ENCODE measurements around the gene CRELD2.
A peak's percentile ranks its signal among the peaks of the same experiment; 100 is the strongest.

Gene CRELD2

GRCh38 chr22:49962751-49963646 is 44.6 kb downstream of the CRELD2 start (continued):
- TF ChIP-seq, protein P1, sequence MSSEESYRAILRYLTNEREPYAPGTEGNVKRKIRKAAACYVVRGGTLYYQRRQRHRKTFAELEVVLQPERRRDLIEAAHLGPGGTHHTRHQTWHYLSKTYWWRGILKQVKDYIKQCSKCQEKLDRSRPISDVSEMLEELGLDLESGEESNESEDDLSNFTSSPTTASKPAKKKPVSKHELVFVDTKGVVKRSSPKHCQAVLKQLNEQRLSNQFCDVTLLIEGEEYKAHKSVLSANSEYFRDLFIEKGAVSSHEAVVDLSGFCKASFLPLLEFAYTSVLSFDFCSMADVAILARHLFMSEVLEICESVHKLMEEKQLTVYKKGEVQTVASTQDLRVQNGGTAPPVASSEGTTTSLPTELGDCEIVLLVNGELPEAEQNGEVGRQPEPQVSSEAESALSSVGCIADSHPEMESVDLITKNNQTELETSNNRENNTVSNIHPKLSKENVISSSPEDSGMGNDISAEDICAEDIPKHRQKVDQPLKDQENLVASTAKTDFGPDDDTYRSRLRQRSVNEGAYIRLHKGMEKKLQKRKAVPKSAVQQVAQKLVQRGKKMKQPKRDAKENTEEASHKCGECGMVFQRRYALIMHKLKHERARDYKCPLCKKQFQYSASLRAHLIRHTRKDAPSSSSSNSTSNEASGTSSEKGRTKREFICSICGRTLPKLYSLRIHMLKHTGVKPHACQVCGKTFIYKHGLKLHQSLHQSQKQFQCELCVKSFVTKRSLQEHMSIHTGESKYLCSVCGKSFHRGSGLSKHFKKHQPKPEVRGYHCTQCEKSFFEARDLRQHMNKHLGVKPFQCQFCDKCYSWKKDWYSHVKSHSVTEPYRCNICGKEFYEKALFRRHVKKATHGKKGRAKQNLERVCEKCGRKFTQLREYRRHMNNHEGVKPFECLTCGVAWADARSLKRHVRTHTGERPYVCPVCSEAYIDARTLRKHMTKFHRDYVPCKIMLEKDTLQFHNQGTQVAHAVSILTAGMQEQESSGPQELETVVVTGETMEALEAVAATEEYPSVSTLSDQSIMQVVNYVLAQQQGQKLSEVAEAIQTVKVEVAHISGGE (tag by site-specific recombination; conservative IDR thresholded peaks at IDR 0.05; ENCODE audit: low read depth): no peak
- no peak for TF ChIP-seq SETDB1 (IDR thresholded peaks at IDR 0.05; ENCODE audit: insufficient read length, low read length)
- no peak for TF ChIP-seq YY2 (tag by site-specific recombination; IDR thresholded peaks at IDR 0.05)
- TF ChIP-seq MYNN (tag by site-specific recombination; IDR thresholded peaks at IDR 0.05; ENCODE audit: borderline replicate concordance): no peak
- TF ChIP-seq ZNF324 (tag by site-specific recombination; IDR thresholded peaks at IDR 0.05): 0 out of 2 replicates have a peak, but pooled peaks have one; percentile 7
- TF ChIP-seq SCRT2 (tag by site-specific recombination; IDR thresholded peaks at IDR 0.05): no peak
- no peak for TF ChIP-seq SALL2 (tag by site-specific recombination; IDR thresholded peaks at IDR 0.05; ENCODE audit: borderline replicate concordance)
- no peak; the same call in 1 of the 2 replicates for TF ChIP-seq ZFP69B (tag by site-specific recombination; IDR thresholded peaks at IDR 0.05)
- 0 out of 2 replicates have a peak, but pooled peaks have one; percentile 1 for TF ChIP-seq KLF7 (tag by site-specific recombination; IDR thresholded peaks at IDR 0.05; ENCODE audit: borderline replicate concordance)
- TF ChIP-seq ZNF777 (tag by site-specific recombination; IDR thresholded peaks at IDR 0.05; ENCODE audit: borderline replicate concordance): no peak
- peak; percentile 67; the same call in 1 of the 2 replicates for TF ChIP-seq ZNF2 (tag by site-specific recombination; IDR thresholded peaks at IDR 0.05)
- no peak for TF ChIP-seq ZSCAN5A (tag by site-specific recombination; IDR thresholded peaks at IDR 0.05)
- peak; percentile 91 for TF ChIP-seq GLIS2 (tag by site-specific recombination; IDR thresholded peaks at IDR 0.05)
- TF ChIP-seq KLF17 (tag by site-specific recombination; IDR thresholded peaks at IDR 0.05): 0 out of 2 replicates have a peak, but pooled peaks have one; percentile 12
- TF ChIP-seq ZIC2 (tag by site-specific recombination; IDR thresholded peaks at IDR 0.05): peak; percentile 75
- no peak for TF ChIP-seq OSR2 (tag by site-specific recombination; IDR thresholded peaks at IDR 0.05)
- TF ChIP-seq, protein P2, sequence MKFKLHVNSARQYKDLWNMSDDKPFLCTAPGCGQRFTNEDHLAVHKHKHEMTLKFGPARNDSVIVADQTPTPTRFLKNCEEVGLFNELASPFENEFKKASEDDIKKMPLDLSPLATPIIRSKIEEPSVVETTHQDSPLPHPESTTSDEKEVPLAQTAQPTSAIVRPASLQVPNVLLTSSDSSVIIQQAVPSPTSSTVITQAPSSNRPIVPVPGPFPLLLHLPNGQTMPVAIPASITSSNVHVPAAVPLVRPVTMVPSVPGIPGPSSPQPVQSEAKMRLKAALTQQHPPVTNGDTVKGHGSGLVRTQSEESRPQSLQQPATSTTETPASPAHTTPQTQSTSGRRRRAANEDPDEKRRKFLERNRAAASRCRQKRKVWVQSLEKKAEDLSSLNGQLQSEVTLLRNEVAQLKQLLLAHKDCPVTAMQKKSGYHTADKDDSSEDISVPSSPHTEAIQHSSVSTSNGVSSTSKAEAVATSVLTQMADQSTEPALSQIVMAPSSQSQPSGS (tag by site-specific recombination; IDR thresholded peaks at IDR 0.05; ENCODE audit: low read depth): no peak
- no peak for TF ChIP-seq ZNF426 (tag by site-specific recombination; IDR thresholded peaks at IDR 0.05)
- peak; percentile 35 for TF ChIP-seq ZBTB26 (tag by site-specific recombination; optimal IDR thresholded peaks at IDR 0.05)
- no peak for TF ChIP-seq ZNF433 (tag by site-specific recombination; IDR thresholded peaks at IDR 0.05; ENCODE audit: low read depth)
- TF ChIP-seq, protein P3, sequence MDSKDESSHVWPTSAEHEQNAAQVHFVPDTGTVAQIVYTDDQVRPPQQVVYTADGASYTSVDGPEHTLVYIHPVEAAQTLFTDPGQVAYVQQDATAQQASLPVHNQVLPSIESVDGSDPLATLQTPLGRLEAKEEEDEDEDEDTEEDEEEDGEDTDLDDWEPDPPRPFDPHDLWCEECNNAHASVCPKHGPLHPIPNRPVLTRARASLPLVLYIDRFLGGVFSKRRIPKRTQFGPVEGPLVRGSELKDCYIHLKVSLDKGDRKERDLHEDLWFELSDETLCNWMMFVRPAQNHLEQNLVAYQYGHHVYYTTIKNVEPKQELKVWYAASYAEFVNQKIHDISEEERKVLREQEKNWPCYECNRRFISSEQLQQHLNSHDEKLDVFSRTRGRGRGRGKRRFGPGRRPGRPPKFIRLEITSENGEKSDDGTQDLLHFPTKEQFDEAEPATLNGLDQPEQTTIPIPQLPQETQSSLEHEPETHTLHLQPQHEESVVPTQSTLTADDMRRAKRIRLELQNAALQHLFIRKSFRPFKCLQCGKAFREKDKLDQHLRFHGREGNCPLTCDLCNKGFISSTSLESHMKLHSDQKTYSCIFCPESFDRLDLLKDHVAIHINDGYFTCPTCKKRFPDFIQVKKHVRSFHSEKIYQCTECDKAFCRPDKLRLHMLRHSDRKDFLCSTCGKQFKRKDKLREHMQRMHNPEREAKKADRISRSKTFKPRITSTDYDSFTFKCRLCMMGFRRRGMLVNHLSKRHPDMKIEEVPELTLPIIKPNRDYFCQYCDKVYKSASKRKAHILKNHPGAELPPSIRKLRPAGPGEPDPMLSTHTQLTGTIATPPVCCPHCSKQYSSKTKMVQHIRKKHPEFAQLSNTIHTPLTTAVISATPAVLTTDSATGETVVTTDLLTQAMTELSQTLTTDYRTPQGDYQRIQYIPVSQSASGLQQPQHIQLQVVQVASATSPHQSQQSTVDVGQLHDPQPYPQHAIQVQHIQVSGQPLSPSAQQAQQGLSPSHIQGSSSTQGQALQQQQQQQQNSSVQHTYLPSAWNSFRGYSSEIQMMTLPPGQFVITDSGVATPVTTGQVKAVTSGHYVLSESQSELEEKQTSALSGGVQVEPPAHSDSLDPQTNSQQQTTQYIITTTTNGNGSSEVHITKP (tag by site-specific recombination; IDR thresholded peaks at IDR 0.05): no peak

Measured in HEK293 (cell line).